Activated T-cell treated with anti-CD3 and anti-CD28 coated beads, Interleukin-2, amount 50 U/mL, for 1 hour (primary cell): ENCODE results near the gene CYTL1.
A peak's percentile ranks its signal among the peaks of the same experiment; 100 is the strongest.

Experiments
- DNase-seq: peaks from one replicate; pipeline ENCODE4 v3.0.0-alpha.2; 2020

Gene CYTL1

GRCh38 chr4:4995103-4995907, 24.0 kb downstream of the CYTL1 start:
- peak; percentile 34 for DNase-seq

DNA sequence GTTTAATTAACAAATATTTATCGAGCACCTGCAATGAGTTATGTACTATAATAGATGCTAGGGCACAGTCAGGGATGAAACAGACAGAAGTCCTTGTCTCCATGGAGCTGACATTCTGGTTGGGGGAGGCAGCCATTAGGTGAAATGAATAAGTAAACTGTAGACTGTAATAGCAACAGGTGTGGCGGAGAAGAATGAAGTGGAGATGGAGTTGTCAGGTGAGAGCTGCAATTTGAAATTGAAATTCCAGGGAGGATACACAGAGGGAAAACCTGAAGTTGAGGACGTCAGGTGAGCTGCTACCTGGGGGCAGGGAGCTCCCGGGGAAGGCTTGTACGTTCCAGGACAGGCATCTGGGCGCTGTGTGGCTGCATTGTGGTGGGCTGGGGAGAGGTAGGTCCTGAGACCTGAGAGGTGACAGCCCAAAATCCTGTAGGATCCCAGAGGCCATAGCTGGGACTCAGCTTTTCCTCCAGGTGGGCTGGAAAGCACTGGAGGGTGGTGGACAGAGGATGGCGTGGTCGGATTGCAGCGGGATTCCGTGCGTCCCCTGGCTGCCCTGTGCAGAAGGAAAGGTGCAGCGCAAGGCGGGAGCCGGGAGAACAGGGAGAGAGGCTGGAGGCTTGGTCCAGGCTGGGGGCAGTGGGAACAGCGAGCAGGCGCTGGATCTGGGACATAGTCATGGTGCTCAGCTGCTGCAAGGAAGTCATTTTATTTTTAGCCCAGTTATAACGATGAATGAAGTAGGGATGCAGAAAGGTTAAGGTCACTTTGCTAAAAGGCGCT, 24.8 kb downstream of the CYTL1 start:
- no peak for DNase-seq

- DNase-seq = no peak
These were observed 26.4 kb downstream of the CYTL1 start for GRCh38 chr4:4992833-4993232.

DNA sequence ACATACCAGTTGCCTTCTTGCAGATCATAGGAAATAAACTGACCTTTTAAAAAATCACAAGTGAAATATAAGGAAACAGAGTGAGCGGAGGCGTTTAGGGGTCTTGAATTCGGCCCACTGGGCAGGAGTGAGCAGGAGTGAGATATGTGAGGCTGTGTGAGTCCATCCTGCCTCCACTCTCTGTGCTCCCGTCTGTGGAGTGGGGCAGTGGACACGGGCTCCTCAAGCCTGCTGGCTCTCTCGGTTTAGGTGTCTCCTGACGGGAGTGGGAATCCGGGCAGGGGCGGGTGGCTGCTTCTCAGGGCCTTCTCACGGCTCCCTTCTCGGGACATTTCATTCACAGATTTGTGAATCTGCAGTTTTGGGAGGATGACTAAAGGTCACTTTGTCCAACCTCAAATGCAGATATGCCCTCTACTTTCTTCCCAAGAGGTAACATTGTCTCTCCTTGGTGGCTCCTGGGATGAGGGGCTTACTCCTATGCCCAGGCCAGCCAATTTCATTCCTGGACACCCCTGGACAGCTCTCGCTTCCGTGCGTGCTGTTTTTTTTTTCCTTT, 27.6 kb downstream of the CYTL1 start:
- no peak for DNase-seq

DNA sequence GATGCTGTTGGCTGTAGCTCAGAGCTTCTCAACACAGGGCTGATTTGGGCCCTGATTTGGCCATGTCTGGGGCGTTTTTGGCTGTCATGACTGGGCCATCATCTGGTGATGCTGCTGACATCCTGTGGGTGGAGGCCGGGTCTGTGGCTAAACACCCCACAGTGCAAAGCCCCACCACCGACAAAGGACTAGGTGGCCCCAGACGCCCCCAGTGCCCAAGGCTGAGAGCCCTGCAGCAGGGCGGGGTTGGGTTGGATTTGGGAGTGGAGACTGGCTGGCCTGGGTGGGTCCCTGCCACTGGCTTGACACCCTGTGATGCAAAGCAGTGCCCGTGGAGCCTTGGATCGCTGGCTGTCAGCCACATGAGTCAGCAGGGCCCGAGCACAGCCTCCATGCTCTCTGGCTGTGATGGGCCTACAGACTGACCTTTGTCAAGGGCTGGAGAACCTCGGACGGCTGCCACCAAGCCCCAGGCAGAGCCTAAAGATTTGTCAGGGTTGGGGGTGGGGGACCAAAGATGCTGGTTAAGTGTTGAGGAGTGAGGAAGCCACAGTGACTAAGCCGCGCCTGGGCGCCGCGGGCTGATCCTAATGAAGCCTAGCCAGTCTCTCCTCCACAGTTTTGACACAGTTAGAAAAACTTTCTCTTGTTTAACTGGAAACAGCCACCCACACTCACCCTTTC, 28.3 kb downstream of the CYTL1 start:
- DNase-seq = no peak

DNA sequence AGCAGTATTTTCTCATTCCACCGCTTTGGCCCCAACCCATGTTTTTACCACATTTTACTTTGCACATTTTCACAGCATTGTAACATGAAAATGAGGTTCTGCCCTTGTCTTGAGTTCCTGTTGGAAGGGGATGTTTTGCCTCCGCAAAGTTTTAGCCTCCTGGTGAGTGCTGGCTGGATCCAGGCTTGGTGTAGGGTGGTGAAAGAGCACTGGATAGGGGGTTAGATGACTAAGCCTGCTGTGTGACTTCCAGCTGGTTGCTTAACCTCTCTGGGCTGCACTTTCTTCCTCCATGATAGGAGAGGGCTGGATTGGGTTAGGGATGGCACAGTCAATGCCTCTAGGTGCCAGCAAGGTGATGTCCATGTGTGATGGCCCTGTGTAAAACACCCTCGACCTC, 28.9 kb downstream of the CYTL1 start:
- DNase-seq = no peak

- DNase-seq = no peak
These were observed 30.1 kb downstream of the CYTL1 start for GRCh38 chr4:4989083-4989622.

DNA sequence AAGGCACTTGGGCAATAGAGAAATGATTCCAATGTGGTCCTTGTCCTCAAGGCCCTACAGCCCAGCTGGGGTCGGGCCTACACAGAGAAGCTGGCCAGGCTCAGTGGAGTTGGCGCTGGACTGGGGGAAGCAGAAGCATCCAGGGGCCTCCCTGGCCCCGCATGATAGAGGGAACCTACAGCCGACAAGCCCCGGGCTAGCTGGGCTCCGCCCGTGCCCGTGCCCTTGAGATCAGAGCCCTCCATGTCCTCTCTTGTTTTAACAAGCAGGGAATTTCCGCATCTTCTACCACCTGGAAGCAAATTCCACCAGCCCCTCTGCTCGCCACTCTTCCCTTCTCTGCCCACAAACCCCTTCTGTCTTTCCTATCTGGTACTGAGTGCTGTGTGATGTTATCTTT, 31.6 kb downstream of the CYTL1 start:
- DNase-seq = no peak

DNA sequence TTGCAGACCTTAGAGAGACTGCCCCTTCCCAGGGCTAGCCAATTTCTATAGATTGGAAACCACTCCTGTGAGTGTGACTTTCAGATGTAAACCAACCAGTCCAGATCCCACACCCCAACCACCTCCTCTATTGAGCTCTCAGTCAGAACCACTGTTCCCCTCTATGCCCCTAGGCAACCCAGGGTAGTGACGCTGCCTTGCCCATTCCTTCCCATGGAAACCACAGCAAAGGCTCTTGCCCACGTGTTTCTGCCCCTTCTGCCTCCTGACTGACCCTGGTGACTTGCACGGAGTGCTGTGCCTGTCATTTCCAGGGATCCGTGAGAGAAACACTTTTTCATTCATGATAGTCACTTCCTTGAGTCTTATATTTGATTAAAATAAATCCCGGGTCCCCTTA, 32.4 kb downstream of the CYTL1 start:
- no peak for DNase-seq

DNA sequence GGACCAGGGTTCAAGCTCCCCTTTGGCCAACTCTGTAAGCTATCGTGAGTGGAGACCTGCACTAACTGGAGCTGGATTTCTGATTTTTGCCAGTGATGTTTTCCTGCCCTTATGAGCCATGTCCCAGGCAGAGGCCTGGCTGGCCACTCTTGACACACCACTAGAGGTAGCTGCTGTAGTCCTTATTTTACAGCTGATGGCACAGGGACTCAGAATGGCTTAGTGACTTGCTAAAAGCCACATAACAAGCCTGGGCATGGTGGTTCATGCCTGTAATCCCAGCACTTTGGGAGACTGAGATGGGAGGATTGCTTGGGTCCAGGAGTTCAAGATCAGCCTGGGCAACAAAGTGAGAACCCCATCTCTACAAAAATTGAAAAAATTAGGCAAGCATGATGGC, 33.4 kb downstream of the CYTL1 start:
- DNase-seq = no peak

- DNase-seq = no peak
These were observed 34.2 kb downstream of the CYTL1 start for GRCh38 chr4:4985036-4985435.

GRCh38 chr4:4984186-4984585, 35.1 kb downstream of the CYTL1 start:
- DNase-seq = no peak

DNA sequence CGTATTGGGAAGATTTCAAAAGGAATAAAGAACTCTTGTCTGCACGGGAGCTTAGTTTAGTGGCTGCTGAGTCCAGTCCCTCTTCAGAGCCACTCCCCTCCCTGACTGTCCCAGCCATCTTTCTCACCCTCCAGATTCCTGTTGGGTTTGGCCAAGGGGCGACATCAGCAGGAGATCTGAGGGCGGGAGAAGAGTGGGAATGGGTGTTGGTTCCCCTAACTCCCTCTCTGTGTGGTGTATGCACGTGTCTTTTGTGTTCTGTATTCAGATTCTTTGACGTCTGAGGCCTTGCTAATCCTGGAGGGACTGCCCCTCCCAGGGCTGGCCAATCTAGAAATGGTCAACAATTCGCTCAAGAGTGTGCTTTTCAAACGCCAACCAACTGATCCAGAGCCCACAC, 37.4 kb downstream of the CYTL1 start:
- DNase-seq = no peak

DNA sequence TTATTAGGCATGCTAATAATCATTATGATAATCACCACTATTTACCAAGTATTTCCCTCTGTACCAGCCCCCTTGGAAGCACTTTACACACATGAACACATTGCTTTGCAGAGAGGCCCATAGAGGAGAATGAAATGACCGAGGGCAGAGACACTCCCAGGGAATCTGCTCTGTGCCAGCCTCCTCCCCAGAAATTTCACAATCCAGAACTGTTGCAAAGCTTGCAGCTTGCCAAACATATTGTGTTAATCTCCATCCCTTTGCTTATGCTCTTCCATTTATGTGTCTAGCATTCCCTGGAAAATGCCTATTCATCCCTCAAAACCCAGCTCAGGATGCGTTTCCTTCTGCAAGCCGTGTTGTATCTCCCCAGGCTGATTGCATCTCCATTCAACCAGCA, 37.8 kb downstream of the CYTL1 start:
- DNase-seq = no peak

GRCh38 chr4:4980621-4981230, 38.5 kb downstream of the CYTL1 start:
- DNase-seq = no peak

DNA sequence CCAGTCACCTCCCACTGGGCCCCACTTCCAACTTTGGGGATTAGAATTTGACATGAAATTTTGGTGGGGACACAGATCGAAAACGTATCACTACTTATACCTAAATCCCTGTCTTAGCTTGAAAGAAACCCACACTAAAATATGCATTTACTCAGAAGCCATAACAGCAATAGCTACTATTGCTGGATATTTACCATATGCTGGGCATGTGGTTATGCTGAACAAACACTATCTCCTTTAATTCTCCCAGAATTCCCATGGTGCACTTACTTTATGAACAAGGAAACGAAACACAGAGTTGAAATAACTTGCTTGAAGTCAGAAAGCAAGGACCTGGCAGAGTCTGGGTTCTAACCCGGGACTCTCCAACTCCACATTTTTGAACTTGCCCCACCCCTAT, 39.3 kb downstream of the CYTL1 start:
- DNase-seq = no peak

DNA sequence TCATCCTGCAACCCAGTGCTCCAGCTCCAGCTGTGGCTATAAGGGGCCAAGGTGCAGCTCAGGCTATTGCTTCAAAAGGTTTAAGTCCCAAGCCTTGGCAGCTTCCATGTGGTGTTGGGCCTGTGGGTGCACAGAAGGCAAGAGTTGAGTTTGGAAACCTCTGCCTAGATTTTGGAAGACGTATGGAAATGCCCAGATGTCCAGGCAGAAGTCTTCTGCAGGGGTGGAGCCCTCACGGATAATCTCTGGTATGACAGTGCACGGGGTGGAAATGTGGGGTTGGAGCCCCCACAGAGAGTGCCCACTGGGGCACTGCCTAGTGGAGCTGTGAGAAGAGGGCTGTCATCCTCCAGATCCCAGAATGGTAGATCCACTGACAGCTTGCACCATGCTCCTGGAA, 44.5 kb downstream of the CYTL1 start:
- no peak for DNase-seq

DNA sequence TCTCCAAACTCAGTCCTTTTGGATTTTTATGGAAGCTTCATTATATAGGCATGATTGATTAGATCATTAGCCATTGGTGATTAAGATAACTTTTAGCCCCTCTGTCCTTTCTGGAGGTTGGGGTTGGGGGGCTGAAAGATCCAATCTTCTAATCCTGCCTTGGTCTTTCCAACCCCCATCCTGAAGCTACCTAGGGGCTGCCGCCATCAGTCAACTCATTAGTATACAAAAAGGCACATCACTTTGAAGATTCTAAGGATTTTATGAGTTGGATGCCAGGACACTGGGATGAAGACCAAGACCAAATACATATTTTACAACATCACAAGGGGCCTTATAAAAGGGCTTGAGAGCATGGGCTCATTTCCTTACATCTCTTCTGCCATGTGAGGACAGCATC, 47.5 kb downstream of the CYTL1 start:
- DNase-seq = no peak

DNA sequence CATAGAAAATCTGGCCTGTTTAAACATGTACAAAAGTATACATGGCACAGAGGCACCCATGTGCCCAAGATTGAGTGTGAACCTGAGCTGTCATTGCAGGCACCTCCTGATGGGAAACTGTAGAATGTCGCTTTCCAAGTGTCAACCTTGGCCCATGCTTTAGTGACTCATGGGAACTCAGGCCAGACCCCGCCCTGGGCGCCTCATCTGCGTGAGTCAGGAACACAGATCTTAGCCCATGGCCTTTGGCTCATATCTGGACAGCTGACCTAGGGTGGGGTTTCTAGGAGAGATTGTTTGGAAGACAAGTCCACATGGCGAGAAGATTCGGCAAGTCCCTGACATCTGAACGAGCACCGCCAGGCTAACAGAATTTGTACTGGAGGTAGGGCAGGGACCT, 50.0 kb downstream of the CYTL1 start:
- DNase-seq = no peak

DNA sequence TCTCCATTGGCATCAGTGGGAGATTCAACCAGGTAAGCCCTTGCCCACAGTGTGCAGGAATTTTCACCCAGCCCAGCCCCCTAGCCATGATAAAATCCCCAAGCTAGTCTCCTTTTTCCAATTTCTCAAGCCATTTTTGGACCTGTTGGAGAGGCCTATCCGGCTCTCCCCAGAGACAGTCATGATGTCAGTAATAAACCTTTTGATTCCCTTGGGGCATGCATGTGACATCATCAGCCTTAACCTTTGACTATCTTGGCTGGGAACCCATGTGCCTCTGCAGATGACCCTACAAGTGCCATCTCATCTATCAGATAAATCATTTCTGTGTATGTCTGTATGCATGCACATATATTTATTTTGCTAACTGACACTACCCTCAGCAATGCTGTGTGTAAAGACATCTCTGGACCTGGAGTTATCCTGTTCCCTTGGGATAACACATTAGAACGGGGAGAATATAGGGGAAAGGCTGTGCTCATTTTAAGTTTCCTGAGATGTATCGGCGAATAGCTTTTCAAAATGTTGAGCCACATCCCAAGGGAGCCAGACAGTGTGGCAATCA, 51.0 kb downstream of the CYTL1 start:
- no peak for DNase-seq
